Urinary bladder (tissue), 4 donors: ENCODE results near the gene ADARB2. TPM values are rescaled to one million over a fixed set of nuclear protein-coding genes. Genes with fewer than 3 reads are reported as not detected.
"Not testable (repeated sequence)": the region's sequence is repeated elsewhere in the genome, so short reads cannot be mapped to it uniquely, and the experiment has no call there.

Experiments
- DNase-seq: peaks from one replicate; pipeline ENCODE4 v3.0.0-alpha.2; 2015; ENCODE audit errors: extremely low spot score
- H3K27ac ChIP-seq: one replicate; pipeline ENCODE4 v1.5.1; 2013; ENCODE audit warnings: low read depth, mild to moderate bottlenecking, moderate library complexity
- H3K36me3 ChIP-seq: one replicate; pipeline ENCODE4 v1.6.1; 2013; ENCODE audit warnings: mild to moderate bottlenecking, moderate library complexity; ENCODE audit not compliant: insufficient read depth
- H3K4me1 ChIP-seq: one replicate; pipeline ENCODE4 v1.6.1; 2013; ENCODE audit warnings: mild to moderate bottlenecking, moderate library complexity; ENCODE audit not compliant: insufficient read depth
- H3K4me3 ChIP-seq: one replicate; pipeline ENCODE4 v1.5.1; 2013; ENCODE audit warnings: low read depth, low read length
- WGBS: extraction: QIAGEN DNeasy Blood & Tissue Kit; methylation state at CpG from one replicate; pipeline ENCODE4 v1.1.7; 2013; 5-methylcytosine and 5-hydroxymethylcytosine counted together
- polyA plus RNA-seq: library from polyadenylated mRNA; stranded (reverse); fragments of 200-250 nt; gene quantifications from one replicate; pipeline ENCODE4 v1.2.3, GENCODE V29; 2013
- total RNA-seq: library from RNA; depleted of rRNA; stranded (reverse); fragments of >200 nt; gene quantifications from one replicate; pipeline ENCODE4 v1.2.3, GENCODE V29; 2014
- donor health status: healthy with polysubstance abuse.
- donor health status: healthy.

ADARB2 gene
- total and polyA plus RNA-seq, 2 donors, result 0.26 to 1.0 TPM

- Histone ChIP-seq H3K36me3 (no peaks in the 10 kb centered on the region), H3K27ac (no peak overlapping the region), H3K4me1 (no peaks in the 10 kb centered on the region), H3K4me3 (no peak overlapping the region)
- WGBS, result 87% methylated on average over 5 of the region's 5 CpGs
- no peak for DNase-seq
These were observed 408.2 kb downstream of the ADARB2 start for GRCh38 chr10:1328981-1329614.

GRCh38 chr10:1328161-1328823 lies 409.0 kb downstream of the ADARB2 start:
- 66% methylated on average over 15 of the region's 15 CpGs for WGBS

GRCh38 chr10:1327759-1328158 lies 409.6 kb downstream of the ADARB2 start:
- no peaks in the 10 kb centered on the region for H3K36me3 ChIP-seq
- no peak overlapping the region for H3K27ac ChIP-seq
- DNase-seq, result no peak
- H3K4me3 ChIP-seq, result no peak overlapping the region
- 94% methylated on average over 15 of the region's 15 CpGs for WGBS
- no peaks in the 10 kb centered on the region for H3K4me1 ChIP-seq

More at GRCh38 chr10:1328161-1328823, 409.0 kb downstream of the ADARB2 start:
- no peak for DNase-seq
- Histone ChIP-seq H3K4me1 (no peaks in the 10 kb centered on the region), H3K4me3 (no peak overlapping the region), H3K36me3 (no peaks in the 10 kb centered on the region), H3K27ac (no peak overlapping the region)

- 85% methylated on average over 20 of the region's 20 CpGs for WGBS
- DNase-seq, H3K4me3 ChIP-seq, H3K27ac ChIP-seq, H3K36me3 ChIP-seq, H3K4me1 ChIP-seq: not testable (repeated sequence)
These were observed 410.8 kb downstream of the ADARB2 start for GRCh38 chr10:1326514-1326913.

- Histone ChIP-seq H3K27ac (no peak overlapping the region), H3K36me3 (no peaks in the 10 kb centered on the region), H3K4me1 (no peaks in the 10 kb centered on the region), H3K4me3 (no peak overlapping the region)
- WGBS, result 32% methylated on average over 10 of the region's 10 CpGs
- peak; percentile 48 for DNase-seq
These were observed 412.4 kb downstream of the ADARB2 start for GRCh38 chr10:1324903-1325302.

GRCh38 chr10:1323951-1324350 lies 413.4 kb downstream of the ADARB2 start:
- H3K4me1 ChIP-seq, result no peaks in the 10 kb centered on the region
- H3K27ac ChIP-seq, result no peak overlapping the region
- WGBS, result 65% methylated on average over 6 of the region's 6 CpGs
- DNase-seq, result no peak
- H3K4me3 ChIP-seq, result no peak overlapping the region
- no peaks in the 10 kb centered on the region for H3K36me3 ChIP-seq

GRCh38 chr10:1320739-1321320 lies 416.5 kb downstream of the ADARB2 start:
- H3K36me3 ChIP-seq, result no peaks in the 10 kb centered on the region
- H3K4me1 ChIP-seq, result no peaks in the 10 kb centered on the region
- H3K27ac ChIP-seq, result no peak overlapping the region
- WGBS, result 58% methylated on average over 3 of the region's 3 CpGs
- H3K4me3 ChIP-seq, result no peak overlapping the region
- no peak for DNase-seq

GRCh38 chr10:1316809-1317143 lies 420.5 kb downstream of the ADARB2 start:
- no peaks in the 10 kb centered on the region for H3K4me1 ChIP-seq
- H3K4me3 ChIP-seq, result no peak overlapping the region
- no peaks in the 10 kb centered on the region for H3K36me3 ChIP-seq
- WGBS, result 30% methylated on average over 8 of the region's 8 CpGs
- H3K27ac ChIP-seq, result no peak overlapping the region
- no peak for DNase-seq

GRCh38 chr10:1316121-1316808 lies 421.1 kb downstream of the ADARB2 start:
- Histone ChIP-seq H3K27ac (no peak overlapping the region), H3K36me3 (no peaks in the 10 kb centered on the region), H3K4me1 (no peaks in the 10 kb centered on the region), H3K4me3 (no peak overlapping the region)
- no peak for DNase-seq
- 73% methylated on average over 16 of the region's 16 CpGs for WGBS

- WGBS, result 94% methylated on average over 10 of the region's 10 CpGs
- DNase-seq, result no peak
These were observed 422.1 kb downstream of the ADARB2 start for GRCh38 chr10:1315178-1315577.

GRCh38 chr10:1311726-1312125 lies 425.6 kb downstream of the ADARB2 start:
- 90% methylated on average over 7 of the region's 7 CpGs for WGBS
- H3K36me3 ChIP-seq, result no peaks in the 10 kb centered on the region
- H3K27ac ChIP-seq, result no peak overlapping the region
- H3K4me3 ChIP-seq, result no peak overlapping the region
- H3K4me1 ChIP-seq, result no peaks in the 10 kb centered on the region
- DNase-seq, result no peak

More at GRCh38 chr10:1315178-1315577, 422.1 kb downstream of the ADARB2 start:
- no peaks in the 10 kb centered on the region for H3K36me3 ChIP-seq
- no peaks in the 10 kb centered on the region for H3K4me1 ChIP-seq
- H3K4me3 ChIP-seq, result no peak overlapping the region
- no peak overlapping the region for H3K27ac ChIP-seq

- Histone ChIP-seq H3K27ac (no peak overlapping the region), H3K4me1 (no peaks in the 10 kb centered on the region), H3K4me3 (no peak overlapping the region), H3K36me3 (no peaks in the 10 kb centered on the region)
- DNase-seq, result no peak
- 69% methylated on average over 9 of the region's 9 CpGs for WGBS
These were observed 427.0 kb downstream of the ADARB2 start for GRCh38 chr10:1310271-1310789.

- no peak overlapping the region for H3K4me3 ChIP-seq
- H3K36me3 ChIP-seq, result no peaks in the 10 kb centered on the region
- no peak overlapping the region for H3K27ac ChIP-seq
- 73% methylated on average over 7 of the region's 7 CpGs for WGBS
- no peaks in the 10 kb centered on the region for H3K4me1 ChIP-seq
- no peak for DNase-seq
These were observed 427.6 kb downstream of the ADARB2 start for GRCh38 chr10:1309617-1310270.
